Neural cell (in vitro differentiated cells): ENCODE measurements around the gene SMIM14. TPM values are rescaled to one million over a fixed set of nuclear protein-coding genes. Genes with fewer than 3 reads are reported as not detected.

Experiments used
- H2AFZ ChIP-seq: fragments of 200-600, 300-800 bp; sonication (generic), shearing (Covaris generic); 2 replicates; pipeline ENCODE4 v1.6.0; 2014; ENCODE audit warnings: low read depth, mild to moderate bottlenecking, antibody characterized with exemption, low read length, moderate library complexity
- H3F3A ChIP-seq: fragments of 200-600 bp; shearing (Covaris generic); 2 replicates; pipeline ENCODE4 v1.6.1; 2016; ENCODE audit warnings: mild to moderate bottlenecking, moderate library complexity, mixed read lengths, antibody characterized with exemption, low read length; ENCODE audit not compliant: insufficient read depth, poor library complexity, severe bottlenecking
- H3K27ac ChIP-seq: fragments of 200-600, 300-800 bp; sonication (generic), shearing (Covaris generic); 2 replicates; pipeline ENCODE4 v1.5.1; 2014; ENCODE audit warnings: mild to moderate bottlenecking, low read length, moderate library complexity
- H3K27me3 ChIP-seq: fragments of 300-800, 200-600 bp; sonication (generic), shearing (Covaris generic); 2 replicates; pipeline ENCODE4 v1.6.0; 2014; ENCODE audit warnings: mild to moderate bottlenecking, low read depth, low read length, moderate library complexity; ENCODE audit not compliant: insufficient read depth
- H3K36me3 ChIP-seq: fragments of 300-800, 200-600 bp; sonication (generic), shearing (Covaris generic); 2 replicates; pipeline ENCODE4 v1.5.1; 2014; ENCODE audit warnings: mild to moderate bottlenecking, antibody characterized with exemption, low read length, moderate library complexity; ENCODE audit not compliant: insufficient read depth
- H3K4me2 ChIP-seq: fragments of 300-800, 200-600 bp; sonication (generic), shearing (Covaris generic); 2 replicates; pipeline ENCODE4 v1.6.0; 2014; ENCODE audit warnings: mild to moderate bottlenecking, low read length
- H3K4me3 ChIP-seq: fragments of 300-800, 200-600 bp; sonication (generic), shearing (Covaris generic); 2 replicates; pipeline ENCODE4 v1.5.1; 2014; ENCODE audit warnings: mild to moderate bottlenecking, low read length, moderate library complexity
- H3K79me2 ChIP-seq: fragments of 200-600 bp; shearing (Covaris generic); replicated peaks from 2 replicates; pipeline ENCODE4 v1.6.0; 2014; ENCODE audit warnings: mild to moderate bottlenecking, low read length, moderate library complexity; ENCODE audit not compliant: insufficient read depth
- H3K9ac ChIP-seq: fragments of 300-800, 200-600 bp; sonication (generic), shearing (Covaris generic); 2 replicates; pipeline ENCODE4 v1.6.1; 2016; ENCODE audit warnings: mild to moderate bottlenecking, low read length, mixed read lengths
- H3K9me2 ChIP-seq: fragments of 200-600 bp; shearing (Covaris generic); 2 replicates; pipeline ENCODE4 v1.6.1; 2016; ENCODE audit warnings: mild to moderate bottlenecking, low read length, mixed read lengths; ENCODE audit not compliant: insufficient read depth
- H3K9me3 ChIP-seq: fragments of 200-600, 300-800 bp; sonication (generic), shearing (Covaris generic); 2 replicates; pipeline ENCODE4 v1.6.1; 2016; ENCODE audit warnings: mild to moderate bottlenecking, mixed run types, low read length, moderate library complexity, mixed read lengths
- H4K20me1 ChIP-seq: fragments of 200-600 bp; shearing (Covaris generic); 2 replicates; pipeline ENCODE4 v1.6.1; 2016; ENCODE audit warnings: mild to moderate bottlenecking, mixed run types; ENCODE audit not compliant: insufficient read depth
- CTCF ChIP-seq: fragments of 450-650 bp; IDR thresholded peaks from 2 replicates; pipeline ENCODE4 v1.5.1; 2014; ENCODE audit warnings: antibody characterized with exemption, mild to moderate bottlenecking, moderate library complexity; ENCODE audit not compliant: poor library complexity, severe bottlenecking
- EP300 ChIP-seq: fragments of 450-650 bp; conservative IDR thresholded peaks from 2 replicates; pipeline ENCODE4 v1.6.1; 2014; ENCODE audit warnings: antibody characterized with exemption, mild to moderate bottlenecking, moderate library complexity; ENCODE audit not compliant: poor library complexity, severe bottlenecking
- EZH2 ChIP-seq: fragments of 200-600, 300-800 bp; shearing (Covaris generic), sonication (generic); IDR thresholded peaks from 2 replicates; pipeline ENCODE4 v1.6.1; 2014; ENCODE audit warnings: antibody characterized with exemption, low read length, borderline replicate concordance, mild to moderate bottlenecking; ENCODE audit not compliant: insufficient read depth, poor library complexity, severe bottlenecking
- MXI1 ChIP-seq: fragments of 450-650 bp; conservative IDR thresholded peaks from 2 replicates; pipeline ENCODE4 v1.6.1; 2014; ENCODE audit warnings: antibody characterized with exemption, mild to moderate bottlenecking; ENCODE audit not compliant: poor library complexity, severe bottlenecking
- POLR2AphosphoS5 ChIP-seq: IDR thresholded peaks from 2 replicates; pipeline ENCODE4 v1.6.1; 2012
- RAD21 ChIP-seq: fragments of 450-650 bp; conservative IDR thresholded peaks from 2 replicates; pipeline ENCODE4 v1.6.1; 2014; ENCODE audit warnings: antibody characterized with exemption, mild to moderate bottlenecking, moderate library complexity
- SMC3 ChIP-seq: fragments of 450-650 bp; conservative IDR thresholded peaks from 2 replicates; pipeline ENCODE4 v1.6.1; 2014; ENCODE audit warnings: antibody characterized with exemption, mild to moderate bottlenecking, moderate library complexity; ENCODE audit not compliant: poor library complexity
- TAF1 ChIP-seq: IDR thresholded peaks from 2 replicates; pipeline ENCODE4 v1.6.1; 2012; ENCODE audit warnings: low read depth
- polyA plus RNA-seq: library from polyadenylated mRNA; depleted of rRNA; stranded (reverse); fragments of >200 nt; gene quantifications from 2 replicates; pipeline ENCODE4 v1.2.3, GENCODE V29; 2014
- TF ChIP-seq, protein P1 (sequence below): IDR thresholded peaks from 2 replicates; pipeline ENCODE4 v1.6.1; 2012; ENCODE audit warnings: borderline replicate concordance

The SMIM14 gene
- polyA plus RNA-seq, 1 donor from 2014 or later: 55.6 TPM

DNA sequence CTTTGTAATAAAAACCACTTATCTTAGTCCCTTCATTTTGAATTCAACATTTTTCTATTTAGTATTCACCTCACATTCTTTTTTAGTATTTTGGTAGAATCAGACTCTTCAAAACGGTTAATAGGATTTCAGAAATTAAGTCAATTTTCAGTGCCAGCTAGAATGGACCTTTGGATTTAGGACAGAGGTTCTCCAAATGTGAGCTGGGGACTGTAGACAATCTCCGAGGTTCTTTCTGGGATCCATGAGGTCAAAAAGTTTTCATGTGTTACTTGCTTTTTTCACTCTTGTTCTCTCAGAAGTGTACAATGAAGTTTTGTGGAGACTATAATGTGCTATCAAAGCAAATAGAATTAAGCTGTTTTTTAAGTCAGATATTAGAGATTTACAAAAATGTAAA lies 109.1 kb downstream of the SMIM14 start:
- no peak overlapping the region for H3K4me3 ChIP-seq
- H3K27me3 ChIP-seq: no peaks in the 10 kb centered on the region
- peaks cover 4% of the 10 kb centered on the region for H3K9me3 ChIP-seq
- H3K9me2 ChIP-seq: no peaks in the 10 kb centered on the region
- H2AFZ ChIP-seq: no peak overlapping the region
- TF ChIP-seq EP300: no peak
- no peak for TF ChIP-seq MXI1
- TF ChIP-seq TAF1: no peak
- no peak for TF ChIP-seq EZH2
- no peak for TF ChIP-seq RAD21
- TF ChIP-seq, protein P1, sequence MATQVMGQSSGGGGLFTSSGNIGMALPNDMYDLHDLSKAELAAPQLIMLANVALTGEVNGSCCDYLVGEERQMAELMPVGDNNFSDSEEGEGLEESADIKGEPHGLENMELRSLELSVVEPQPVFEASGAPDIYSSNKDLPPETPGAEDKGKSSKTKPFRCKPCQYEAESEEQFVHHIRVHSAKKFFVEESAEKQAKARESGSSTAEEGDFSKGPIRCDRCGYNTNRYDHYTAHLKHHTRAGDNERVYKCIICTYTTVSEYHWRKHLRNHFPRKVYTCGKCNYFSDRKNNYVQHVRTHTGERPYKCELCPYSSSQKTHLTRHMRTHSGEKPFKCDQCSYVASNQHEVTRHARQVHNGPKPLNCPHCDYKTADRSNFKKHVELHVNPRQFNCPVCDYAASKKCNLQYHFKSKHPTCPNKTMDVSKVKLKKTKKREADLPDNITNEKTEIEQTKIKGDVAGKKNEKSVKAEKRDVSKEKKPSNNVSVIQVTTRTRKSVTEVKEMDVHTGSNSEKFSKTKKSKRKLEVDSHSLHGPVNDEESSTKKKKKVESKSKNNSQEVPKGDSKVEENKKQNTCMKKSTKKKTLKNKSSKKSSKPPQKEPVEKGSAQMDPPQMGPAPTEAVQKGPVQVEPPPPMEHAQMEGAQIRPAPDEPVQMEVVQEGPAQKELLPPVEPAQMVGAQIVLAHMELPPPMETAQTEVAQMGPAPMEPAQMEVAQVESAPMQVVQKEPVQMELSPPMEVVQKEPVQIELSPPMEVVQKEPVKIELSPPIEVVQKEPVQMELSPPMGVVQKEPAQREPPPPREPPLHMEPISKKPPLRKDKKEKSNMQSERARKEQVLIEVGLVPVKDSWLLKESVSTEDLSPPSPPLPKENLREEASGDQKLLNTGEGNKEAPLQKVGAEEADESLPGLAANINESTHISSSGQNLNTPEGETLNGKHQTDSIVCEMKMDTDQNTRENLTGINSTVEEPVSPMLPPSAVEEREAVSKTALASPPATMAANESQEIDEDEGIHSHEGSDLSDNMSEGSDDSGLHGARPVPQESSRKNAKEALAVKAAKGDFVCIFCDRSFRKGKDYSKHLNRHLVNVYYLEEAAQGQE: no peak
- TF ChIP-seq CTCF: no peak
- H3K79me2 ChIP-seq: peaks cover 27% of the 10 kb centered on the region
- H3K9ac ChIP-seq: no peak overlapping the region
- no peak overlapping the region for H3K4me2 ChIP-seq
- H3F3A ChIP-seq: peaks cover 5% of the 10 kb centered on the region
- H3K36me3 ChIP-seq: no peaks in the 10 kb centered on the region
- H4K20me1 ChIP-seq: no peaks in the 10 kb centered on the region
- no peak overlapping the region for H3K27ac ChIP-seq

DNA sequence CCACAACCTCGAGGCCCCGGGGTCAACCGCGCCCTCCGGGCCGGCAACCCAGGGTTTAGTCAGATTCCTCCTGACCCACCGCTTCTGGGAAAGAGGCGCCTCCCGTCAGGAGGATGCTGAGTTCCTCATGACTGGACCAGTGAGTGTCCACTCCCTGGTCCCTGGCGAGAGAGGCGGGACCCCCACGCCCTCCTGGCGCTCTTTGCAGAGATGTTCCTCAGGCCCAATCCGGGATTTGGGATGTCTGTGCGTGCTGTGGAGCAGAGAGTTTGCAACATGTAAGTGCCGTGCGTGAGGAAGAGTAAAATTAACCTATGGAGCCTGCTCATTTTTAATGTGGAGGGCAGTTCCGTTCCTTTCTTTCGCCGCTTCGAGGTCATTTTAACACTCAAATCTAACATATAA lies 110.6 kb downstream of the SMIM14 start:
- TF ChIP-seq CTCF (no peak), EZH2 (no peak), SMC3 (no peak), MXI1 (no peak), POLR2AphosphoS5 (no peak), RAD21 (no peak), TAF1 (no peak), EP300 (no peak)
- TF ChIP-seq, protein P1: no peak
- Histone ChIP-seq H3K4me3 (peak overlapping the region; percentile 96), H3K79me2 (peaks cover 41% of the 10 kb centered on the region), H3K4me2 (peak overlapping the region; percentile 100), H3K9ac (peak overlapping the region; percentile 89), H3K27me3 (no peaks in the 10 kb centered on the region), H3F3A (peaks cover 5% of the 10 kb centered on the region), H3K9me2 (no peaks in the 10 kb centered on the region), H2AFZ (peak overlapping the region; percentile 90), H4K20me1 (no peaks in the 10 kb centered on the region), H3K9me3 (peaks cover 4% of the 10 kb centered on the region), H3K27ac (peak overlapping the region; percentile 90), H3K36me3 (no peaks in the 10 kb centered on the region)
